GM20000 (cell line): ENCODE data around the gene ZNF470.

Experiments
- DNase-seq: peaks from one replicate; pipeline ENCODE4 v3.0.0; 2012; ENCODE audit warnings: low spot score
- CTCF ChIP-seq: IDR thresholded peaks from 2 replicates; pipeline ENCODE4 v1.5.1; 2012; ENCODE audit warnings: mild to moderate bottlenecking, control low read depth; ENCODE audit errors: extremely low read depth, missing control alignments

ZNF470 gene

GRCh38 chr19:56594783-56595547 lies 27.7 kb downstream of the ZNF470 start, which contains the start of gene ZNF71:
TSS of gene ZNF71 (plus strand) at chr19:56595302. CDS start at chr19:56601559, 6,257 bp downstream.
- no peak for TF ChIP-seq CTCF
- peak; percentile 97 for DNase-seq

GRCh38 chr19:56595548-56595899 lies 28.3 kb downstream of the ZNF470 start:
- TF ChIP-seq CTCF = no peak
- no peak for DNase-seq

- no peak for DNase-seq
- no peak for TF ChIP-seq CTCF
Observed at GRCh38 chr19:56596676-56597075, 29.4 kb downstream of the ZNF470 start.

GRCh38 chr19:56597696-56598095 lies 30.4 kb downstream of the ZNF470 start:
- no peak for TF ChIP-seq CTCF

GRCh38 chr19:56601375-56601774 lies 34.1 kb downstream of the ZNF470 start:
- no peak for TF ChIP-seq CTCF
- no peak for DNase-seq

More at GRCh38 chr19:56597696-56598095, 30.4 kb downstream of the ZNF470 start:
- no peak for DNase-seq

GRCh38 chr19:56603829-56604228 lies 36.6 kb downstream of the ZNF470 start:
- no peak for TF ChIP-seq CTCF
- no peak for DNase-seq

GRCh38 chr19:56608274-56608964 lies 41.2 kb downstream of the ZNF470 start:
- no peak for TF ChIP-seq CTCF
- no peak for DNase-seq
